Mucosa of gallbladder (tissue), 1 donor: Measurements from ENCODE around the gene PSAPL1. TPM values are rescaled to one million over a fixed set of nuclear protein-coding genes. Genes with fewer than 3 reads are reported as not detected.

ENCODE experiments used
- DNase-seq: peaks from one replicate; pipeline ENCODE4 v3.0.0-alpha.2; 2020; ENCODE audit warnings: low spot score
- total RNA-seq: library from RNA; stranded (reverse); gene quantifications from one replicate; pipeline ENCODE4 v1.2.1, GENCODE V29; 2021
- donor health status: DM: no; HTN: no; CAD: no.

PSAPL1 gene
- total RNA-seq, 1 donor from 2014 or later = not detected

DNA sequence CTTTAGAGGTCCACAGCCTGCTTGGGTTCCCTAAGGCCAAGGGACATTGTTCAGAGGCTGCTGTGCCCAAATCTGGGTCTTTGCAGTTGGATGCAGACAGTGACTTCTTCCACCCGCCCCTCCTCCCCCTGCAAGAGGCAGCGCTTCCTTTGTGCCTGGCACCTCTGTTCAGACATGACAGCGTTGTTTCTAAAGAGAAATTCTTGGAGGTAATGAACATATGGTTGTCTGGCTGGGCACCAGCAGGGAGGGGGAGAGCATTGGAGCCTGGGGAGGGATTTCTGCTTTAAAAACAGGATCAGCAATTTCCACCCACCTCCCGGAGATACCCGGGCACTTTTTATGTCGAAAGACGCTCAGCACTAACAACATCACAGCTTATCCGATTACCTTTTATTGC is 51.5 kb downstream of the PSAPL1 start:
- no peak for DNase-seq

DNA sequence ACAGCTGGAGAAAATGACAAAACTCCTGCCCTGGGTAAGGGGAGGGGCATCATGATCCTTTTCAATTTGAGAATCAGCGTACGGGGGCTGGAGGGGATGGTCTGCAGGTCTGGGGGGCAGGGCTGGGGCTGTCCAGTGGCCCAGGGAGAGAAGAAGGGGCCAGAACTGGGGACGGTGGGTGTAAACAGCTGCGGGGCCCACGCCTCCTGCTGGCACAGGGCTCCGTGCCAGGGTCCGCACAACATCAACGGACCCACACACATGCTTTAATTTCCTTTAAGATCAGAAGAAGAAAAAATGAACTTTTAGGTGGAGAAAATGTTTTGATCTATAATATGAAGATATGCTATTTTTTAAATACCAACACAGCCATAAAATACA is 52.1 kb downstream of the PSAPL1 start:
- no peak for DNase-seq

DNA sequence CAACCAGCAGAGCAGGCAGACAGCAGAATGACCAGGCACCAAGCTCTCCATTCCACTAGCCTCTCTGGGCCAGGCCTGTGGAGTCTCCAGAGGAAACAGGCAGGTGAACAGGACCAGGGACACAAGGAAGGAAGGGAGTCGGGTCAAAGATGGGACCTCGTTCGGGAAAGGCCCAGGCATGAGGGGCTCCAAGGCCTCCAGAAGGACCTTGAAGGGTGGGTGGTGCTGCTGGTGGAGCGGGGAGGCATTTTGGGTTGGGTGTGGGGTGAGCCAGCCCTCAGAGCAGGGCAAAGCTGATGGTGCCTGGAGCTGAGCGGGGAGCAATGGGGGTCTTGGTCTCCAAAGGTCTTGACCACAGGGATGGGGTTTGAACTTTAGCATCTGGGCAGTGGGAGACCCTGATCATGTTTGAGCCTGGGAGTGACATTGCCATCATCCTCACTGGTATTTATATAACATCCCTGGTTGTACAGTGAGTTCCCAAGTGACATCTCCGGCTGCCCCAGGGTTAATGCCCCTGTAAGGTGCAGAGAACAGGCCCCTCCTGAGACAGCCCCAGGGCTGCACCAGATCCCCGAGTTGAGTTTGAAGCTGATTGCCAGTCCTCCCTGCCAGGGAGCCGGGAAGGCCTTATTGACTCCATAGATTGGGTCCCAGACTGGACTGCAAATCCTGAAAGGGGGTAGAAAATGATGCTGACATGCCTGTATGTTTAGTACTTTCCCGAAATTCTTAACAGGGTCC is 52.7 kb downstream of the PSAPL1 start:
- no peak for DNase-seq

DNA sequence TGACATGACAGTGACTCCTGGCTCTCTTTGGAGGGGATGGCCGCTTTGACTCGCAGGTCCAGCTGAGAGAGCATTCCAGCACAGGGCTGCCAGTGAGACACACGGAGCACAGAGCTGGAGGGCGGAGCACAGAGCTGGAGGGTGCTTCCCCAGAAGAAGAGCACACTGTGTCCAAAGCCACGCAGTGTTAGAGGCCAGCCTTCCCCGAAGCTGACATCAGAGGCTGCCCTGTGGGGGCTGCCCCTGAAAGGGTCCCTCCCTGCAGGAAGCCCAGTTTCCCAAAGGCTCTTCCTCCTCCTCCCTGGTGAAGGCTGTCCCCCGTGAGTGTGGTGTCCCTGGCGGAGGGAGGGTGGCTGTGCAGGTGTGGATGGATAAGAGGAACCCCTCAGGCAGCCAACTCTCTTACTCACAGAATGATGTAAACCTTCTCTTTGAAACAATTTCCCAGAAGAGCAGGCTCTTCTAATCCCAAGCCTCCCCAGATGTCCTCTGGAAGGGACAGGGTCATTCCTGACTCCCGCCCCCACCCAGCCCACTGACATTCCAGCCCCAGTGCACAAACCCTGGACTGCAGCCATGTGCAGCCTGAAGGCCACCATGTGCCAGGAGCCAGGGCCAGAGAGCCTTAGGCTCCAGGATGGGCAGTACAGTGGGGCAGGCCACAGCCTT is 53.4 kb downstream of the PSAPL1 start:
- no peak for DNase-seq

Other genes starting within 250 kb of the PSAPL1 start
- gene SORCS2, start 242.4 kb downstream of the PSAPL1 start, total RNA-seq = 1.7 TPM